Measurements from ENCODE around the gene VPREB3.

DNA sequence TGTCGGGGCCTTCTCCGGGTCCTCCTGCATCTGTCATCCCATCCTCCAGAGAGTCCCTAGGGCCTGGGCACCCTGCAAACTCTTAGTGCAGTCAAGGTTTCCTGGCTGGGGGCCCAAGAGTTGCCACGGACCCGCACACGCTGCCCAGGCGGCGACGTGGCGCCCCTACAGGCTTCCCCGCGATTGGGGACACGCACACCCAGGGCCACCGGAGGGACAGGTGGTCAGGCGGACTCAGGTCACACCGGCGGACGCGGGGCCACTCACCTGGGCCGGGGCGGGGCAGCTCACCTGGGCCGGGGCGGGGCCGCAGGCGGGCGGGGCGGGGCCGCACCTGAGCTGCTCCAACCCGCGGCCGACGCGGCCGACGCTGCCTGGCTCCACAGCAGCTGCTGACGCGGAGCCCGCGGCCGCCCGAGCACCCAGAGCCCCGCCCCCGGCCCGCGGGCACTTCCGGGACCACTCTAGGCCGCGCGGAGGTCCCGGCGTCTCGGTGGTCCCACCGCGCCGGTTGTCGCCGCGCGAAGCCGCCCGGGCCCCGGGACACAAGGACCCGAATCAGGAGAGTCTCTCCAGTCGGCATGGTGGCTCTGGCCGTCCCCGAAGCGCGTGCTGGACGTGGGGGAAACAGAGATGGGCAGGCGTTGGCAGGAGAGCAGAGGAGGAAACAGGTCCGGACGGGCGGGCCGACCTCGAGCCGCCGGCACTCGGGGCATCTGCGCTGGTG is 3.3 kb downstream of the VPREB3 start, which contains the start of gene ZNF70:
- TF ChIP-seq, protein P1, sequence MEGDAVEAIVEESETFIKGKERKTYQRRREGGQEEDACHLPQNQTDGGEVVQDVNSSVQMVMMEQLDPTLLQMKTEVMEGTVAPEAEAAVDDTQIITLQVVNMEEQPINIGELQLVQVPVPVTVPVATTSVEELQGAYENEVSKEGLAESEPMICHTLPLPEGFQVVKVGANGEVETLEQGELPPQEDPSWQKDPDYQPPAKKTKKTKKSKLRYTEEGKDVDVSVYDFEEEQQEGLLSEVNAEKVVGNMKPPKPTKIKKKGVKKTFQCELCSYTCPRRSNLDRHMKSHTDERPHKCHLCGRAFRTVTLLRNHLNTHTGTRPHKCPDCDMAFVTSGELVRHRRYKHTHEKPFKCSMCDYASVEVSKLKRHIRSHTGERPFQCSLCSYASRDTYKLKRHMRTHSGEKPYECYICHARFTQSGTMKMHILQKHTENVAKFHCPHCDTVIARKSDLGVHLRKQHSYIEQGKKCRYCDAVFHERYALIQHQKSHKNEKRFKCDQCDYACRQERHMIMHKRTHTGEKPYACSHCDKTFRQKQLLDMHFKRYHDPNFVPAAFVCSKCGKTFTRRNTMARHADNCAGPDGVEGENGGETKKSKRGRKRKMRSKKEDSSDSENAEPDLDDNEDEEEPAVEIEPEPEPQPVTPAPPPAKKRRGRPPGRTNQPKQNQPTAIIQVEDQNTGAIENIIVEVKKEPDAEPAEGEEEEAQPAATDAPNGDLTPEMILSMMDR (IDR thresholded peaks at IDR 0.05): peak; percentile 38
- TF ChIP-seq EZH2phosphoT487 (IDR thresholded peaks at IDR 0.05; ENCODE audit: borderline replicate concordance, low read depth): no peak
